GM18520 (cell line): ENCODE measurements around the gene OR6S1.
"Not testable (repeated sequence)": the region's sequence is repeated elsewhere in the genome, so short reads cannot be mapped to it uniquely, and the experiment has no call there.

Source experiments
- ATAC-seq: cut with Tn5 transposase; IDR thresholded peaks from one replicate; pipeline ENCODE4 v1.9.1; 2021; ENCODE audit not compliant: unreplicated experiment

The OR6S1 gene

GRCh38 chr14:20611277-20611676, 30.2 kb downstream of the OR6S1 start:
- ATAC-seq, result no peak

- ATAC-seq, result no peak
Observed at GRCh38 chr14:20610002-20610765, 31.3 kb downstream of the OR6S1 start.

GRCh38 chr14:20609215-20610001, 32.1 kb downstream of the OR6S1 start:
- ATAC-seq, result no peak

- no peak for ATAC-seq
Observed at GRCh38 chr14:20608383-20609110, 32.9 kb downstream of the OR6S1 start.

- no peak for ATAC-seq
Observed at GRCh38 chr14:20607617-20608016, 33.9 kb downstream of the OR6S1 start.

- ATAC-seq, result no peak
Observed at GRCh38 chr14:20606902-20607242, 34.6 kb downstream of the OR6S1 start.

GRCh38 chr14:20606190-20606901, 35.1 kb downstream of the OR6S1 start:
- no peak for ATAC-seq

- no peak for ATAC-seq
Observed at GRCh38 chr14:20603813-20604690, 37.4 kb downstream of the OR6S1 start.

GRCh38 chr14:20602583-20602982, 38.9 kb downstream of the OR6S1 start:
- no peak for ATAC-seq

GRCh38 chr14:20601522-20601921, 40.0 kb downstream of the OR6S1 start:
- no peak for ATAC-seq

GRCh38 chr14:20597108-20597507, 44.4 kb downstream of the OR6S1 start:
- no peak for ATAC-seq

GRCh38 chr14:20595726-20596125, 45.8 kb downstream of the OR6S1 start:
- not testable (repeated sequence) for ATAC-seq

GRCh38 chr14:20592574-20592973, 48.9 kb downstream of the OR6S1 start:
- no peak for ATAC-seq

GRCh38 chr14:20591235-20591634, 50.3 kb downstream of the OR6S1 start, which contains the start of gene RNASE12:
Gene RNASE12 (minus strand): TSS chr14:20591376. CDS start chr14:20590723, 653 bp downstream.
- no peak for ATAC-seq
